DMS153 (cell line): ENCODE results near the gene CSAD.
"Not testable (repeated sequence)": the region's sequence is repeated elsewhere in the genome, so short reads cannot be mapped to it uniquely, and the experiment has no call there.

Source experiments
- DNase-seq: peaks from one replicate; lab custom pipeline; 2025; lab: John Stamatoyannopoulos, UW

The CSAD gene

DNA sequence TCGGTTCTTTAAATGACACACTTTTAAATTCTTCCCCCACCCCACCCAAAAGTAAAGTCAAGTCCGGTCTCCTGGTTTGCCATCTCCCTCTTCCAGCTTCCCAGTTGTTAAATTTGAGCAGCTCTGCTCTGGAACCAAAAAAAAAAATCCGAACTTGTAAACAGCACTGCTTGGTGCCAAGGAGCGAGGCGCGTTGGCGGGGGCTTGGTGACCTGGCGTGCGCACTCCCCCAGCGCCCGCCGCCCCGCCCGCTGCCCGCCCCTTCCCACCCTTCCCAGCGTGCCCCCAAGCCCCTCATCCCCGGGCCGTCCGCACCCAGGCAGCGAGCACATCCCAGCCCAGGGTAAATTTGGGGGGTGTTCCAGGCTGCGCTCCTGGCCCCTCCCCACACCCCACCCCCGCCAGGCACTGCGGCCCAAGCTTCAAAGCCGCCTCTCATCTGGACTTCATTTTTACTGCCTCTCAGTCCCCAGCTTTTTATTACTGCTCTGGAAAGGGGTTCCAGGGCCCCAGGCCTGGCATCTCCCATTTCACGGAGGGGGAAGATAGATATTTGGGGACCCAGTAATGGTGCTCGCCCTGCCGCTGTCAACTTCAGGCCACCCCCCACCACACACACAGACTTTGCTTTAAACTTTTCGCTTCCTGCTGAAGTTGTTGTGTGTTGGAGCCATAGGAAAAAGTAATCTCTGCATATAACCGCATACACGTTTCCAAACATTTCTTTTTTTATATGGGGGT is 38.0 kb upstream of the CSAD start:
- DNase-seq: no peak

DNA sequence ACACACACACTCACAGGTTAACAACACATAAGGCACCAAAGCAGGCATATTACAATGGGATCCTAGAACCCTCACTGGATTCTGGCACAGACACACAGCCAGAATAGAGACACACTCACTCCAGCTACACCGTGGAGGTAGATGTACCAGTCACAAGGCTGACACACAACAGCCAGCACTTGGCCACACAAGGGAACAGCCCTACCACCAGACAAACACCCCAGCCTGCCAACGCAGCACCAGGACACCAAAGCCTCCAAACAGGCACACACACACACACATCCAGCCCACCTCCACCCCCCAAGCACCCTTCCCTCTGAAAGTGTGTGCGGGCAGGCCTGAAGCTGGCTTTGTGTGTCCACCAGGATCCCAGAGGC is 37.2 kb upstream of the CSAD start:
- no peak for DNase-seq

DNA sequence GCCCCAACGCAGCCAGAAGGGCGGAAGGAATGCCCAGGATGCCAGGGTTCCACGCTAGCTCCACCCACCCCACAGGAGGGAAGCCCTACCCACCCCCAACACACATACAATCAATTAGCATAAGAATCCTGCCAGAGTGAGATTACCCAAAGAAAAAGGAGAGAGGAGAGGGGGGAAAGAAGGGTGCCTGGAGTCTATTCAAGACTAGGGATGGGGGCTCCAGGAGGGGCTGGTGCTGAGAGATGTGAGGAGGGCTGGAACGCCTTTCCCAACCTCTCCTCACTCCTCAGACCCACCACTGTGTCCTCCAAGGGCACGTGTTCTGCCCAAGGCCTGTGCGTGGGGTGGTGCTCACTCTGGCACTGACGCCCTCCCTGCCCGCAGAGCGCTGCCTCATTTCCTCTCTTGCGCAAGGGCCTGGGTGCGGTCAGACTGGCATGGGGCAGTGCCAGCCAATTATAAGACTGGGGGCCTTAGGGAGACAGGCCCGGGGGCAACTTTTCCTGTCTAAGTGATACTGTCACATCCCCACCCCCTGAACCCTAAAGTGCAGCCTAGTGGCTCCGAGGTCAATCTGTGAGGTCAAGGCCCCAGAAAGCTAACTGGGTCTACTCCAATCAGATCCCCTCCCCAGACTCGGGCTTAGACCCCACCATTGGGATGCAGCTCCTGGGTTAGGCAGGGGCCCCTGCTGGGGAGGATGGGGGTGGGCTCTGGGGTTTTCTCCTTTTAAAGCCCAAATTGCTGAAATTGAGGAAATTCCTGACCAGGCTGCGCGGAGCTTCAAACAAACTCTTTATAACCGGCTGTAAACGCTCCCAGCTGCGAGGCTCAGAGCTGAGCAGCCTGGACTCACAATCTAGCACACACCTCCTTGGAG is 36.6 kb upstream of the CSAD start:
- DNase-seq: no peak

DNA sequence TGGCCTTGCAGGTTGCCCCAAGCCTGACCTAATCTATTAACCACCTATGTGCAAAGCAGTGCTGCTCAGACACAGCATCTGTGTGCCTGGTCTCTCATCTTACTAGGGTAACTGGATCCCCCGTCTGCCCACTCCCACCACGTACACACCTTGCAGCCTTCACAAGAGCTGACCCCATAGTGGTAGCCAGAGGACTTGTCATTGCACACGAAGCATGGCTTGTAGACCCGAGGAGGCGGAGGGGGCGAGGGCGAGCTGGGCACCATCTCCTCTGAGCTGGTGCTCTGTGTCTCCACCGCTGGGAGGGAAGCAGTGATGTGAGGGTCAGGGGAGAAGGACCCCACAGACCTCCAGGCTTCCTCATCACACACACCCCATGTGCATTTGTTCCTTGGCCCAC is 34.8 kb upstream of the CSAD start:
- no peak for DNase-seq

DNA sequence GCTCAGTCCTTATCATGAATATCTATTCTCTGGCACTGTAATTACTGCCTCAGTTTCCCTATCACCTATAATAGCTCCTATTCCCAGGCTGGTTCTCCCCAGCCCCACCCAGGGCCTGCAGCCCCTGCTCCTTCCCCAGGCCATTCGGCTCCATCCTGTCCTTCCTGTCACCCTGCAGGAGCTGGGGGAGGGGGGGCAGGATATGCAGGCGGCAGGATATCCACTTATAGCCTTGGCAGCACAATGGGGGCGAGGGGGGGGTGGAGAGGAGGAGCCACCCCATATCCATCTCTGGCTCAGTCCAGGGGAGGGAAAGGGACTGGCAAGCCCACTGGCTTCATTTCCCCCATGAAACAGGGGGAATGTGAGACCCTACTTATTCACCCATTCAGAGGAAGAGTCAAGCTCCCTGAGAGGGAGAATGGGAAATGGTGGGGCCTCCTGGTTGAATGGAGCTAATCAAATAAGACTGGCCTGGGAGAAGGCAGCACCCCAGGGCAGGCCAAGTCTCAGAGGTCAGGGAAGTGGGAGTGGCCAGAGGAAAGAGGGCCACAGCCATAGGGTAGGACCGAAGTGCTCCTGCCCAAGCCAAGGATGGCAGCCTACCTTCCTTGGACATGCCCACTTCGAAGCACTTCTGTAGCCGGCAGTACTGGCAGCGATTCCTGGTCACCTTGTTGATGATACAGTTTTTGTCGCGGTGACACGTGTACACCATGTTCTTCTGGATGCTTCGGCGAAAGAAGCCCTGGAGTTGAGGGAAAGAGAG is 34.1 kb upstream of the CSAD start:
- no peak for DNase-seq

DNA sequence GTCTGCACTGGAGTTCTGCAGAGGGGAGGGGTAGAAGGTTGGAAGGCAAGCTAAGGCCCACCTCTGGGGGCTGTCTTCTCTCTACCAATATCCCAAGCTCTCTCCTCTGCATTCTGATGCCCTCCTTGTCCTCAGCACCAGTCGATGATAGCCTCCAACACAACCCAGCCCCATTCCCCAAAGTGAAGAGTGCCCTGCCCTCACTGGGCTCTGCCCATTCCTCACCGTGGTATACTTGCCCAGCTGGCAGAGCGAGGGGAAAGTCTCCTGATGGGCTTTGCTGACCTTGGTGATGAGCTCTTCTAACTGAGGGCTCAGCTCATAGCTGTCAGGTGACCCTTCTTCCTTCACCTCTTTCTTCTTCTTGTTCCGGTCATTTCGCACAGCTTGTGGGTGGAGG is 33.5 kb upstream of the CSAD start:
- no peak for DNase-seq

DNA sequence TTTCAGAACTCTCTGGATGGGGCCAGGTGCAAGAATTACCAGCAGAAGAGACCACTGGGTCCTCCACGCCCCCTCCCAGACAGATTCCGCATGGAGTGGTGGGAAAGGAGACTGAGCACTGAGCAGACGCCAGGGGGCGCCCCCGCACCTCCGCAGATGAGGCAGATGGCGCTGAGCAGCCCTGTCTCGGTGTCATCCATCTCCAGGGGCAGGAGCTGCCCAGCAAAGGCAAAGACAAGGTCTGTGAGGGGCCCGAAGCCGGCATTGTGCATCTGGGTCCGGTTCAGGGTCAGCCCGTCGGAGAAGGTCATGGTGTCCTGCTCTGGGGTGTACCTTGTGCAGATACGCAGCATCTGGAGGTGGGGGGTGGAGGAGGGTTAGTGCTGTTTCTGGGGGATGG is 32.6 kb upstream of the CSAD start:
- peak; percentile 36 for DNase-seq

DNA sequence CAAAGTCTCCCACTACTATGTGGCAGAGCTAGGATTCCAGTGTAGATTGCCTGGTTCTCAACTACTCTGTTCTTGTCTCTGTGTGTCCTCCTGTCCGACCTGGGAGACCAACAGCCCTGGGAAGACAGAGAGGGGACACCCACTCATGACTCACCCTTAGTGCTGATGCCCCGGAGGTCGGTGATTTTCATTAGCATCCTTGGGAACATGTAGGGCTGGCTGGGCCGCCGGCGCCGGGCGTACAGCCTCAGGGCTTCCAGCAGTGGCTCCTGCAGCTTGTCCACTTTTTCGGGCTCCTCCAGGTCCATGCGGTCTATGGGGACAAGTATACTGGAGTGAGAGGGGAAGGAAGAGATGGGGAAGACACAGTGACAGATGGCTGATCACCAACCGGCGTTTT is 32.2 kb upstream of the CSAD start:
- DNase-seq: no peak

DNA sequence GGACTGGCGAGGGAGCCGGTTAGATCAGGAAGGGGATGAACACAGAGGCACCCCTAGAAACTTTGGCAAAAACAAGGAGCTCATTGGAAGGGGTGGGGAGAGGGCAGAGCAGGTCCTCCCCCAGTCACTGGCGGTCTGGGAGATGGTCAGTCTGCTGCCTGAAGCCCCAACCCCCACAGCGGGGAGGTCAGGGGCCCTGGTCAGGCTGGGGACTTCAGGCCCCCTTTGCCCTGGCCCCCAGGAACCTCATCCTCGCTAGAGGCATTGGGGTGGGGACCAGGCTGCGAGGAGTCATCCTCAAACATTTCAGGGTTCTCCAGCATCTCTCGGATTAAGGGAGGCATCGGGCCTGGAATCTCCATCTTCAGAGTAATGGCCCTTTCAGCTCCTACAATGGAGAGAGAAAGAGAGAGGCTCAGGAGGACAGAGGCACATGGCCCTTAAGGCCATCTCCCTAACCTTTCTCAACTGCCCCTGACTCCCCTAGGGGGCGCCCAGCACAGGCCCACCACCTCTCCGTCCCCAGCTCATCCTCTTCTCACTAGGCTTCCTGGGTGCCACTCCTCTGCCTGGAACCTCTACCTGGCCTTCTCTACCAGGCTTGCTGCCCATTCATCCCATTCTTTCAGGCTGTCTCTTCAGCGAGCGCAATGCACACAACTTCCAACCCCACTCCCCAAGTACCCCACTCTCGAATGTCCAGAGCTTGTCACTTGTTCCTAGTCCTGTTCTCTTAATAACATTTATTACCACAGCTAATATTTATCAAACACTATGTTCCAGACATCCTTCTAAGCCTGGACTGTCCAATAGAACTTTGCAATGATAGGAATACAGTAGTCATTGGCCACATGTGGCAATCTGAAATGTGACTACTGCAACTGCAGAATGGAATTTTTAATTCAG is 31.0 kb upstream of the CSAD start:
- DNase-seq: no peak

DNA sequence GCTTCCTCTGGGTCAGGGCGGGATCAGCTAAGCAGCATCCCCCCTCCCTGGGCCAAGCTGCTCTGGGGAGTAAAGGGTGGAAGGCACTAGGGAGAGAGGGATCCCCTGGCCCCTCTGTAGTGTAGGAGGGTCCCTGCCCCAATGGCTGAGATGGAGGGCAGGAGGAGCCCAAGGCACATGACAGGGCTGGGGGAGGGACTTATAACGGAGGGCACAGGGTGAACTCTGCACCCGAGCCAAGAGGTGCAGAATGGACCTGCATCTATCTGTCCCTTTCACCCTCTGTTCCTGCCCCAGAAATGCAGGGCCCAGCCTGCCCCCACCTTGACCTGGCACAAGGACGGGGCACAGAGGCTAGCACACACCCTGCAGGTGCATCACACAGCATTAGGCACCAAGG is 30.1 kb upstream of the CSAD start:
- no peak for DNase-seq

DNA sequence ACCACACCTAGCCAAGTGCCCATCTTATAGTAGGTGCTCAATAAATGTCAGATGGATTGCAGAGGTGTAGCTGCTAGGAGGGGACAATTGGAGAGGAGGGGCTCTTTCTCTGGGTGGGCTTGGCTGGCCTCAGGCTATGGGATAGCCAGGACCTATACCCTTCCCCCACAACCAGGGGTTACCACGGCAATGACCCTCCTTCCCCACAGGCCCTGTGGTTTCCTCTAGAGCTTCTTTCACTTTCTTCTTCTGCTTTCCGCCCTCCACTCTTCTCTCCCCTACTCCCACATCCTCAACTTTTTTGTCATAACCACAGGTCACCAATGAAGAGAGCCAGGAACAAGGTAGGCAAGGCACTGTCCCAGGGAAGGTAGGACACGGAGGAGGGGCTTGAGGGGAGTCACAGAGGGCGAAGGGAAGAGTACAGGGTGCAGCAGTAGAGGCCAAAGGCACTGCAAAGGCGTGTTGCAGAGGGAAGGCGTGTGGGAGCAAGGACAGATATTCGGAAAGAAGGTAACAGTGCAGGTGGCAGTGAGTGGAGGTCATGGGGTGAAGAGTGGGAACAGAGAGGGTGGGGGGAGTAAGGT is 28.2 kb upstream of the CSAD start:
- DNase-seq: no peak

DNA sequence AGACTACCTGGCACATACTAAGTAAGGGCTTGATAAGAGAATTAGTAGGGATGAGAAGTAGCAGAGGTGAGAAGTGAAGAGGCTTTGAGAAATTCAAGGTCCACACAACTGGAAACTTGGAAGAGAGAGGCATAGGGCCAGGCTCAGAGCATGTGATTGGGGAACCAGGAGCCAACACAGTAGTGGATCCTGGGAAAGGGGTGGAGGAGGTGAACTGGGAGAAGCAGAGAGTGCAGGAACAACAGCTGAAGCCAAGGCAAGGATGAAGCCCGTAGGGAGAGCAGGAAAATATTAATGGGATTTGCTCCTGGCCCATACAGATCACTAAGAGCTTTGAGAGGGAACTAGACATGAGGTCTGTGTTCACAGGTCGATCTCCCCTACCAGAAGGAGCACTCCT is 27.7 kb upstream of the CSAD start:
- DNase-seq: no peak

DNA sequence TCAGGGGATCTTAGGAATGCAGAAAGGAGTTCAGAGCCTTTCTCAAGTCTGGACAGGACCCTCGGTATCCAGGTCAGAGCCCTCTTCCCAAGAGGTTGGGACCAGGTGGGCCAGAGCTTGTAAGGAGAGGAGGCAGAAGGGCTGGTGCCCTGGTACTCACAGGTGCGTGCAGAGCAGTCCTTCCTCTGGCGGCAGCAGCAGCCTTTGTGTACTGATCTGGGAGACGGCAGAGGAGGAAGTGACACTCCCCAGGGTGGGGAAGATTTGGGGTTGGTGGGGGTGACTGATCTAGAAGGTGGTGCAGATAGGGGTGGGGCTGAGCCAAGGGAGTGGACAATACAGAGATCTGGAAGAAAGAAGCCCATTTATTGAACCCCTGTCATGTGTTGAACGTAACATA is 26.3 kb upstream of the CSAD start, which contains the start of gene ITGB7:
TSS of gene ITGB7 (minus strand) at position 210 of the 400 bp plus-strand sequence. CDS start 6,808 bp downstream, outside the sequence.
- peak; percentile 24 for DNase-seq

DNA sequence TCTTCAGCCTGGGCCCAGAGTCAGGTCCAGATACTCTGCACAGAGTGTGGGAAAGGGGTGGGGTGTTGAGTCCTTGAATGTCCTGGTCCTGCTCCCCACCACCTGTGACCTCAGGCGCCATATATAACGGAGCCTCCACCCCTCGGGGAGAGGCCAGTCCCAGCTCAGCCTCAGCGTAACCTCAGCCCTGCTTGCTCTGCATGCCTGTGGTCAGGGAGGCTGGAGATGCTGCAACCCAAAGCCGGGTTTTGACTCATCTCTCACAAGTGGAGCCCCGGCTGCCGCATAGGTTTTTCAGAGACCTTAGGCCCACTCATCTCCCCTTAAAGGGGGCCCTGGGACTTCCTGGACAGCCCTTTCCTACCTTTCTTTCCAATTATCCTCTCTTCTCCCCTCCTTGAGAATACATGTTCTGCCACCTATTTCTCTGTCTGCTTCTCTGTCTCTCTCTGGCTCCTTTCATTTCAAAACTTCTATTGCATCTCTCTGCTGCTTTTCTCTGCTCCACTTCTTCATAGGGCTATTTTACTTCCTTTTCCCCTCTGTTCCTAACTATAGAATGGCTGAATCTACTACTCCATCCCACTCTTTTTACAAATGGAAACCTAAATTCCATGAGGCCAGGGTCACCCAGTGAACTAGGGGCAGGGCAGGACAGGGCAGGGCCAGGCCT is 25.2 kb upstream of the CSAD start:
- DNase-seq: no peak

DNA sequence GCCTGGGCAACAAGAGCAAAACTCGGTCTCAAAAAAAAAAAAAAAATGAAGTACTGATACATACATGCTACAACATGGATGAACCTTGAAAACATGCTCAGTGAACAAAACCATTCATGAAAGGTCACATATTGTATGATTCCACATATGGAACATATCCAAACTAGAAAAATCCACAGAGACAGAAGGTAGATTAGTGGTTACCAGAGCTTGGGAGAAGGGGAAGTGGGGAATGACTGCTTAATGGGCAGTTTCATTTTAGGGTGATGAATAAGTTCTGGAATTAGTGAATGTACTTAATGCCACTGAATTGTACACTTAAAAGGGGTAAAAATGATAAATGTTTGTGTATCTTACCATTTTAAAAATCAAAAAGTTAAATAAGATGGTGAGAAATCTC is 23.6 kb upstream of the CSAD start:
- DNase-seq: no peak

DNA sequence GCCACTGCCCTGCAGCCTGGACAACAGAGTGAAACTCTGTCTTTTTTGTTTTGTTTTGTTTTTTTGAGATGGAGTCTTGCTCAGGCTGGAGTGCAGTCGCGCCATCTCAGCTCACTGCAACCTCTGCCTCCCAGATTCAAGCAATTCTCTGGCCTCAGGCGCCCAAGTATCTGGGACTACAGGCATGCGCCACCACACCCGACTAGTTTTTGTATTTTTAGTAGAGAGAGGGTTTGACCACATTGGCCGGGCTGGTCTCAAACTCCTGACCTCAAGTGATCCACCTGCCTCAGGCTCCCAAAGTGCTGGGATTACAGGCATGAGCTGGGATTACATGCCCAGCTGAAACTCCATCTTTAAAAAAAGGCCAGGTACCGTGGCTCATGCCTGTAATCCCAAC is 21.6 kb upstream of the CSAD start:
- not testable (repeated sequence) for DNase-seq

DNA sequence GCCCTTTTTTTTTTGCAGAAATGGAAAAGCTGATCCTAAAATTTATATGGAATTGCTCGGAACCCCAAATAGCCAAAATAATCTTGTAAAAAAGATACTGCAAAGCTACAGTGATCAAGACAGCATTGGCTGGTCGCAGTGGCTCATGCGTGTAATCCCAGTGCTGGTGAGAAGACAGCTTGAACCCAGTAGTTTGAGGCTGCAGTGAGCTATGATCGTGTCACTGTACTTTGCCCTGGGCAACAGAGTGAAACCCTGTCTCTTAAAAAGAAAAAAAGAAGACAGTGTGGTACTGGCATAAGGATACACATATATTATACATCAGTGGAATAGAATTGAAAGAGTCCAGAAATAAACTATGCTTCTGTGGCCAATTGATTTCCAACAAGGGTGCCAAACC is 20.9 kb upstream of the CSAD start:
- DNase-seq: no peak

DNA sequence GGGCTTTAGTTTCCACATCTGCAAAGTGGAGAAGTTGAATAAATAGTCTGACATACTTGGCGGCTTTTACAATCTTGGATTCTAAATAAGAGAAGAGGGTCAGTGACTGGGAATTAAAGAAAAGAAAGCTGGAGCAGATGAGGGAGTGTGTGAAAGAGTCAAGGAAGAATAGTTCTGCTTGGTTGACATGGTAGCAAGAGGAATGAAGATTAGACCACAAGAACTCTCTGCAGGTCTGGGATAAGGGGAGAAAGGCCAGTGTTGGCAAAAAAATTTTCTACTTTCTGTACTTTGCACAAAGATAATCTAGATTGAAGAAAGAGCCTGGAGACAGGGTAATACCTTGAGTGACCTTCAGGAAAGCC is 20.4 kb upstream of the CSAD start:
- DNase-seq: no peak

DNA sequence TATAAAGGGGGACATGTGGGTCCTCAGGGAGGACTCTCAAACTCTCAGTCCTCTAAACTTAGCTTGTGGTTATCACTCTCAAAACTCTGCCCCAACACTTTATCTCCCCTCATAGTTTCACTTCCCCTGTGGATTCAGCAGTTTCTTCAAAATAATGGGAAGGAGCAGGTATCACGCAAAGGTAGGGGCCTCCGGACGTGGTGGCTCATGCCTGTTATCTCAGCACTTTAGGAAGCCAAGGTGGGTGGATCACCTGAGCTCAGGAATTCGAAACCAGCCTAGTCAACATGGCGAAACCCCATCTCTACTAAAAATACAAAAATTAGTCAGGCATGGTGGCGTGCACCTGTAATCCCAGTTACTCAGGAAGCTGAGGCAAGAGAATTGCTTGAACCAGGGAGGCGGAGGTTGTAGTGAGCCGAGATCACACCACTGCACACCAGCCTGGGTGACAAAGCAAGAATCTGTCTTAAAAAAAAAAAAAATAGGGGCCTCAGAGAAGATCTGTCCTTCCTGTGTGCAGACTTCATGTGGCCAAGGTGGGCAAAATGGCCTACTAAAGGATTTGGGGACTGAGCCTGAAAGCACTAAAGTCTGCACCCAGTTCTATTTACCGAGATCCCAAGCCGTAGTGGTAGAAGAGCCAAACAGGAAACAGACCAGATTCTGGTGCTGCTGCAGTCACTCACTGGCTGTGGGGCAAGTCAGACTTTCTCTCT is 19.9 kb upstream of the CSAD start:
- no peak for DNase-seq

DNA sequence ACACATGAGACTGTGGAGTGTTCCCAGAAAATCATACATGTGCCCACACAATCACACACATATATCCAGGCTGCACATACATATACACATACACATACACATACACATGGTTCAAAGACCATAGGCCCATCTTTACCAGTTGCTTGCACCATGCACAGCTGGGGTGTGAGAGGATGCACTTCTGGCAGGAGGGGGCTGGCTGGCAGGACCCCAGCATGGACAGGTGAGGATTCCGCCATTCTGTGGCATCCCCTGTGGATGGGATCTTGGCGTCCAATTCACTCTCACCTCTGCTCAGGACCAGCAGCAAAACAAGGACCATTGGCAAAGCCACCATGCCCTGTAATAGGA is 19.4 kb upstream of the CSAD start:
- no peak for DNase-seq
